Suppressor macrophage (primary cell): Measurements from ENCODE around the gene DENND4A.
"Not testable (repeated sequence)": the region's sequence is repeated elsewhere in the genome, so short reads cannot be mapped to it uniquely, and the experiment has no call there.

Experiments used
- DNase-seq, 4 experiments: peaks; one replicate each; pipeline ENCODE4 v3.0.0-alpha.2; 2020 to 2022

Gene DENND4A

GRCh38 chr15:65789105-65789504 lies 3.0 kb downstream of the DENND4A start:
- DNase-seq, result no peak

GRCh38 chr15:65787260-65787659 lies 4.8 kb downstream of the DENND4A start:
- DNase-seq, result peak in 1 of 4 experiments; percentile 19

DNA sequence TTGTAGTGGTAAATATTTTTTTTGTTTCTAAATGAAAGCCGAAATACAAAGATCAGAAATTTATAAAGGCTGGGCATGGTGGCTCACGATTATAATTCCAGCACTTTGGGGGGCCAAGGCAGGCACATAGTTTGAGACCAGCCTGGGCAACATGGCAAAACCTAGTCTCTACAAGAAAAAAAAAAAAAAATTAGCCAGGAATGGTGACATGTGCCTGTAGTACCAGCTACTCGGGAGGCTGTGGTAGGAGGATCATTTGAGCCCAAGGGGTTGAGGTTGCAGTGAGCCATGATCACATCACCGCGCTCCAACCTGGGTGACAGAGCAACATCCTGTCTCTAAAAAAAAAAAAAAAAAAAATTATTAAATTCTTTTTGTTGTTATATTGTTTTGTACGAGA lies 6.9 kb downstream of the DENND4A start:
- no peak for DNase-seq

- DNase-seq, result no peak
Measured at GRCh38 chr15:65783872-65784271, 8.2 kb downstream of the DENND4A start.

DNA sequence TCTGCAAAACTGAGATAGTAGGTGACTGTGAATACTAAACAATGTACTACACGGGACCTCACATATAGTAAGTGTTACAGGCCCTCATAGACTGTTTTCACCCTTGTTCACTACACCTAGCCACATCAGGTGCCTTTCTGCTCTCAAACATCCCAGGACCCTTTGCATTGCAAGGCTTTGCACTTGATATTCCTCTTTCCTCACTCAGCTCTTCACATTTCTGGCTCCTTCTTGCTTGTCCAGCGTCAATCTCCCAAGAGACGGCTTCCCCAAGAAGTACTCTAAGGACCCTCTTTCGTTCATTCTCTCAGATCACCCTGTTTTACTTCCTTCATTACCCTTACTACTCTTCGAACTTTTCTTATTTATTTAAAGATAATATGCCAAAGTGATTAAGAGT lies 10.0 kb downstream of the DENND4A start:
- DNase-seq, result no peak

DNA sequence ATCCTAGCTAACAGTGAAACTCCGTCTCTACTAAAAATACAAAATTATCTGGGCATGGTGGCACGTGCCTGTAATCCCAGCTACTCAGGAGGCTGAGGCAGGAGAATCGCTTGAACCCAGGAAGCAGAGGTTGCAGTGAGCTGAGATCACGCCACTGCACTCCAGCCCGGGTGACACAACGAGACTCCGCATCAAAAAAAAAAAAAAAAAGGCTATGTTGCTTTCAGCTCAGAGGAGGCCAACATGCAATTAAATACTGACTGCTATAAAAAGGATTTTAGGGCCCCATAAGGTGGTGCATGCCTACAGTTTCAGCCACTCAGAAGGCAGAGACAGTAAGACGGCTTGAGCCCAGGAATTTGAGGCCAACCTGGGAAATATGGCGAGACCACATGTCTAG lies 13.4 kb downstream of the DENND4A start:
- not testable (repeated sequence) for DNase-seq

DNA sequence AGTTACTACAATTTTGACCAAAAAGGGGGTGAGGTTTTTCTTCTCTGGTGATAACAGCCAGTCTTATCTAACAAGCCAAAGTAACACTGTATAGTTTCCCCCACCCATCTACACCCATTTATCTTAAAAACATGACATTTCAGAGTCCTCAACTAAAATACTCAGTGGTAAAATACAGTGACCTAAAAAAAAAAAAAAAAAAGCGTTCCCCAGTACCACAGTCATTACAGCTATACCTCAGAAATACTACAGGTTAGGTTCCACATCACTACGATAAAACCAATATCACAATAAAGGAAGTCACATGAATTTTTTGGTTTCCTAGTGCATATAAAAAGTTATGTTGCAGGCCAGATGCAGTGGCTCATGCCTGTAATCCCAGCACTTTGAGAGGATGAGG lies 13.8 kb downstream of the DENND4A start:
- DNase-seq, result no peak

GRCh38 chr15:65777843-65778242 lies 14.2 kb downstream of the DENND4A start:
- DNase-seq, result no peak

DNA sequence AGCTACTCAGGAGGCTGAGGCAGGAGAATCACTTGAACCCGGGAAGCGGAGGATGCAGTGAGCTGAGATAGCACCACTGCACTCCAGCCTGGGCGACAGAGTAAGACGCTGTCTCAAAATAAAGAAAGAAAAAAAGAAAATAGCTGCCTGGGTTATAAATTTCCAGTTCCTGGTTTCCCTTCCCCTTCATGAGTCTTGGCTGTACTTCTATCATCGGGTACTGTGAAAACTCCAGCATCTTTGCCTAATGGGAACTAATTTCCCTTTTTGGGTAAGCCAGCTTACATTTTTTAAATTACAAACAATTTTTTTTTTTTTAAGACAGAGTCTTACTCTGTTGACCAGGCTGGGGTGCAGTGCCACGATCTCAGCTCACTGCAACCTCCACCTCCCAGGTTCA lies 15.0 kb downstream of the DENND4A start:
- peak; percentile 46 to 80 (median 64) for DNase-seq

GRCh38 chr15:65773386-65774111 lies 18.5 kb downstream of the DENND4A start:
- no peak for DNase-seq

GRCh38 chr15:65772930-65773329 lies 19.2 kb downstream of the DENND4A start:
- no peak for DNase-seq

- no peak for DNase-seq
Measured at GRCh38 chr15:65771870-65772269, 20.2 kb downstream of the DENND4A start.

DNA sequence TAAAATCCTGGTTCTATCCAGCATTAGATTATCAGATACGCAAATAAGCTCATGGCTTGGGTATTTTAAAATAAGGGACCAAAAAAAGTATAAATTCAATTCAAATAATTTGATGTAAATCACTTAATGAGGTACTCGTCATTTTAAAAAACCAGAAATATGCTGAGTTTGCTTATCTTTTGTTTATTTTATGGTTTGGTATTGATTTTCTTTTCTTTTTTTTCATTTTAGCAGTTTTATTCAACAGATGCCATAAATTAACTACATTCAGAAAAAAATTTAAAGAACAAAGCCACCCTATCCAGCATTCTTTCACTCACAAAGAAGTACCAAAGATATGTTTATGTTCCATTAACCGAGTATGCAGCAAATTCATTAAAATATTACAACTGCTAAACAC lies 22.6 kb downstream of the DENND4A start:
- no peak for DNase-seq

GRCh38 chr15:65767895-65768294 lies 24.2 kb downstream of the DENND4A start:
- no peak for DNase-seq

GRCh38 chr15:65767264-65767595 lies 24.9 kb downstream of the DENND4A start:
- DNase-seq, result no peak

DNA sequence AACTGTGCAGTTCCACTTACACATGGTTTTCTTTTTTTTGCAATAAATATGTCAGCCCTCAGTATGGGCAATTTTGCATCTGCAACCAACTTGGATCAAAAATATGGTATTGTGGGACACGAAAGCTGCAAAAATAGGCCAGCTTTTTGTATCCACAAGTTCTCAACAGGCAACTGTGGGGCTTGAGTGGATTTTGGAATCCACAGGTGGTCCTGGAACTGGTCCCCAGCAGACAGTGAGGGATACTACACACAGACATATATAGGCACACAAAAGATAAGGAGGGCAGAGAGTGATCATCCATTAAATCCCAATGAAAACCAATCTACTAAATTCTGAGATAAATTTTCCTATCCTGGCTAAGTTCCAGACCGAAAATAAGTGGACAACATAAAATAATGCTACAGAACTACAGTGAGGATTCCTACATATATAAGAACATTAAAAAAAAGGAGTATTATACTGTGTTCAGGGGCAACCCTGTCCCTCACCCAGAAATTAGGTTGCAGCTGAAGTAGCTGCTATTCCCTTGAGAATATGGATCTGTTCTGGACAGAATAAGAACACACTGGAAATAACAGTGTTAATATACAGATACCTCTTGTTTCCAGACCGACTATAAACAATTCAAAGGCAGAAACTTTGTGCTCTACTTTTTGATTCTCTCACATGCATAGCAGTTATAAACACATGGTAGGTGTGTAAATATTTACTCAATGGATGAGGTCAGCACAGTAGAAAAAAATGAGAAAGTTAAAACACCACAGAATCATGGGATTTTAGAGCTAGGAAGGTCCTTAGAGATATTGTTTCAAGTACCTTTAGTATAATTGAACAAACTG lies 25.4 kb downstream of the DENND4A start:
- DNase-seq, result no peak

DNA sequence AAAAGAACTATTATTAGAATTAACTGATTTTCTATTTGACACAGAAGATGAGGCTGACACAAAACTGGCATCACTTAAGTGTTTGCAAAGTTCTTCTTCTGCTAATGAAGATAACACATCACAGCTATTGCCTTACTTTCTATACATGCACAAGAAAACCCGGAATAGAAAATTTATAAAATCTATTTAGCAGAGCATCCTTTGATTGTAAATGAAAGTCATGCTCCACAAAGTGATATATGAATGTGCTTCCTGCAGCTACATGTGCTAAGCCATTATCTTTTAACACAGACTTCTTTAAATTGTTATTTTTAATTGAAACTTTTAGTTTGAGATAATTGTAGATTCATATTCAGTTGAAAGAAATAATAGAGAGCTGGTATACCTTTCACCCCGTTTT lies 27.0 kb downstream of the DENND4A start:
- DNase-seq, result no peak

DNA sequence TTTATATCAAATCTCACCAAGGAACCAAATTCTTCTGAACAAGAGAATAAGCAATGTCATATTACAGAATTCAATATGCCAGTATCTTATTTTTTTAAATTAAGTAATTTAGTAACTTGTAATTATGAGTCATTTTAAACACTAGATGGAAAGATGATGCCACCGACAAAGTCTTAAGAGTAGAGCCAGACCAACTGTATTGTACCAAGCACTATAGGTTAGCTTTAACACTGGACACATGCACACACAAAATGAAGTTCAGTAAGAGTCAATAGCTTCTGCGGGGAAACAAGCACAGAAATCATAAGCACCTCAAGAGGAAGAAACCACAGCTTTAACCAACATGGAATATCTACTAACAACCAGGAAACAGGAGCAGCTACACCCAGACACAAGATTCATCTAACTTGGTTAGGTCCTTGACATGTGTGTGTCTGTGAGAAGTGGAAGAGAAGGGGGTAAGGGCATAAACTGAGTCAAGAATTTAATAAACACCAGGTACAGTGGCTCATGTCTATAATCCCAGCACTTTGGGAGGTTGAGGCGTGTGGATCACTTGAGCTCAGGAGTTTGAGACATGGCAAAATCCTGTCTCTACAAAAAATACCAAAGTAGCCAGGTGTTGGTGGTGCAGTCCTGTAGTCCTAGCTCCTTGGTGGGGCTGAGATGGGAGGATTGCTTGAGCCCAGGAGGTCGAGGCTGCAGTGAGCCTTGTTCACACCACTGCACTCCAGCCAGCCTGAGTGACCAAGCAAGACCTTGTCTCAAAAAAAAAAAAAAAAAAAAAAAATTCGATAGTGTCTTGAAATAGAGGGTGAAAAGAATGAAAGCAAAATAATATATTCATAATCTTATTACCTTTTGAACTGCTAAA lies 28.9 kb downstream of the DENND4A start:
- DNase-seq, result no peak

DNA sequence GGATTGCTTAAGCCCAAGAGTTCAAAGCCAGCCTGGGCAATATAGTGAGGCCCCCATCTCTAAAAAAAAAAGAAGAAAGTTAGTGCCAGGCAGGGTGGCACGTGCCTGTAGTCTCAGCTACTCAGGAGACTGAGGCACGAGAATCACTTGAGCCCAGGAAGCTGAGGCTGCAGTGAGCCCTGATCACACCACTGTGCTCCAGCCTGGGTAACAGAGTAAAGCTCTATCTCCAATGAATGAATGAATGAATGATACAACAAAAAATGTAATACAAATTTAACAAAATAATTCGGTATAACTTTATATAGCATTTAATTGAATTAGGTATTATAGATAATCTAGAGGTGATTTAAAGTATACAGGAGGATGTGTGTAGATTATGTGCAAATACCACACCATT lies 29.7 kb downstream of the DENND4A start:
- no peak for DNase-seq

- no peak for DNase-seq
Measured at GRCh38 chr15:65761210-65761926, 30.7 kb downstream of the DENND4A start.

- DNase-seq, result no peak
Measured at GRCh38 chr15:65759441-65759840, 32.7 kb downstream of the DENND4A start.

DNA sequence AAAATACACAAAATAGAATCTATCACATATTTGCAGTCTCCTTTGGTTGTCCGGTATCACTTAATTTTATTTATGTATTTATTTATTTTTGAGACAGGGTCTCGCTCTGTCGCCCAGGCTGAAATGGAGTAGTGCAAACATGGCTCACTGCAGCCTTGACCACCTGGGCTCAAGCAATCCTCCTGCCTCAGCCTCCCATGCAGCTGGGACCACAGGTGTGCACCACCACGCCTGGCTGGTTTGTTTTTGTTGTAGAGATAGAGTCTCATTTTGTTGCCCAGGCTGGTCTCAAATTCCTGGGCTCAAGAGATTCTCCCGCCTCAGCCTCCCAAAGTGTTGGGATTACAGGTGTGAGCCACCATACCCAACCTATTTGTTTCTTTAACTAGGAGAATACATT lies 33.9 kb downstream of the DENND4A start:
- DNase-seq, result no peak

DNA sequence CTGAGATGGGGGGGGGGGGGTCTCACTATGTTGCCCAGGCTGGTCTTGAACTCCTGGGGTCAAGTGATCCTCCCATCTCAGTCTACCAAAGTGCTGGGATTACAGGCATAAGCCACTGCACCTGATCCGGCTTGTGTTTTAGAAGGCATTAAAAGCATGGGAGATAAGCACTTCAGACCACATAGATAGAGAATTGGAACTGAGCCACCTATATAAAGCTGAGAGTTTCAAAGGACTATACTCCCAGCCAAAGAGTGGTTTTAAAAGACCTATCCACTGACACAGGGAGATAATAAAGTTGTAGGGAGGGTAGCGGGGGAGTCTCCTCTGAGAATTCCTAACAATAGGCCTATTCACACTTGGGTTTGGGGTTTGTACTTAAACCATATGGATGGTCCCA lies 34.8 kb downstream of the DENND4A start:
- DNase-seq, result no peak
